Hindlimb muscle (tissue), 1 donor: ENCODE results near the gene DDX49. TPM values are rescaled to one million over a fixed set of nuclear protein-coding genes. Genes with fewer than 3 reads are reported as not detected.

ENCODE experiments used
- DNase-seq: peaks from one replicate; pipeline ENCODE4 v3.0.0-alpha.2; 2013
- polyA plus RNA-seq: library from polyadenylated mRNA; unstranded; fragments of 120-200 nt; gene quantifications from one replicate; pipeline ENCODE4 v1.2.1, GENCODE V29; 2013; ENCODE audit not compliant: insufficient read length

DDX49 gene, protein sequence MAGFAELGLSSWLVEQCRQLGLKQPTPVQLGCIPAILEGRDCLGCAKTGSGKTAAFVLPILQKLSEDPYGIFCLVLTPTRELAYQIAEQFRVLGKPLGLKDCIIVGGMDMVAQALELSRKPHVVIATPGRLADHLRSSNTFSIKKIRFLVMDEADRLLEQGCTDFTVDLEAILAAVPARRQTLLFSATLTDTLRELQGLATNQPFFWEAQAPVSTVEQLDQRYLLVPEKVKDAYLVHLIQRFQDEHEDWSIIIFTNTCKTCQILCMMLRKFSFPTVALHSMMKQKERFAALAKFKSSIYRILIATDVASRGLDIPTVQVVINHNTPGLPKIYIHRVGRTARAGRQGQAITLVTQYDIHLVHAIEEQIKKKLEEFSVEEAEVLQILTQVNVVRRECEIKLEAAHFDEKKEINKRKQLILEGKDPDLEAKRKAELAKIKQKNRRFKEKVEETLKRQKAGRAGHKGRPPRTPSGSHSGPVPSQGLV
- 40.2 TPM for polyA plus RNA-seq

DNA sequence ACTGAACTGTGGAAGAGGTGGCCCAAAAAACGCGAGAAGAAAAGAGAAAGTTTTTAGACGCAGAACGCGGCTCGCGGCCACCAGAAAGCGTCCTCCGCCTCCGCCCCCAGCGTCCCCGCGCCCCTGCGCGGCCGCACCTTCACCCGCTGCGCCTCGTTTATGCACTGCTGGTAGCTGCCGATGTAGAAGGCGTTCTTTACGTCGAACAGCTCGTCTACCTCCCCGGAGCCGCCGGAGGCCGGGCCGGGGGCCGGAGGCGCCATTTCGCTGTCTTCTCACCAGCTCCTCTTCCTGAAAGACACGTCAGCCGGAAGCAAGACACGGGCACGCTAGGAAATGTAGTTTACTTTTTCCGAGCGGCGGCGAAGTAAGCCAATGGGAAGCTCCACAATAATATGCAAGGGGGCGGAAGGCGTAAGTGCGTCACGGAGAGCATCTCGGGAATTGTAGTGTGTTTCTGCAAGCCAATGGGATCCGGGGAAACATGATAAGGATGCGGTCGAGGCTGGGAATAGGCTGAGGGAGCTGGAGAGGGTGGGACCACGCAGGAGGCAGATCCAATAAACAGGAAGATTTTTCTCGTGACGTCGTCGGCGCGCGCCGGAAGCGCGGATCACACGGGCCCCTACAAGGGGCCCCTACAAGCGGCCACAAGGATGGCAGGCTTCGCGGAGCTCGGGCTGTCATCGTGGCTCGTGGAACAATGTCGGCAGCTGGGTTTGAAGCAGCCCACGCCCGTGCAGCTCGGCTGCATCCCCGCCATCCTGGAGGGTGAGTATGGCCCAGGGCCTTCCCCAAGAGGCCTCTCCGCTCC lies at the start of gene DDX49, which contains the start of gene COPE:
TSS of gene DDX49 (plus strand) at position 630 of the 814 bp plus-strand sequence. CDS start at position 657, 27 bp downstream.
TSS of gene COPE (minus strand) at position 302 of the 814 bp plus-strand sequence. CDS start at position 263, 39 bp downstream.
- peak; percentile 100 for DNase-seq

DNA sequence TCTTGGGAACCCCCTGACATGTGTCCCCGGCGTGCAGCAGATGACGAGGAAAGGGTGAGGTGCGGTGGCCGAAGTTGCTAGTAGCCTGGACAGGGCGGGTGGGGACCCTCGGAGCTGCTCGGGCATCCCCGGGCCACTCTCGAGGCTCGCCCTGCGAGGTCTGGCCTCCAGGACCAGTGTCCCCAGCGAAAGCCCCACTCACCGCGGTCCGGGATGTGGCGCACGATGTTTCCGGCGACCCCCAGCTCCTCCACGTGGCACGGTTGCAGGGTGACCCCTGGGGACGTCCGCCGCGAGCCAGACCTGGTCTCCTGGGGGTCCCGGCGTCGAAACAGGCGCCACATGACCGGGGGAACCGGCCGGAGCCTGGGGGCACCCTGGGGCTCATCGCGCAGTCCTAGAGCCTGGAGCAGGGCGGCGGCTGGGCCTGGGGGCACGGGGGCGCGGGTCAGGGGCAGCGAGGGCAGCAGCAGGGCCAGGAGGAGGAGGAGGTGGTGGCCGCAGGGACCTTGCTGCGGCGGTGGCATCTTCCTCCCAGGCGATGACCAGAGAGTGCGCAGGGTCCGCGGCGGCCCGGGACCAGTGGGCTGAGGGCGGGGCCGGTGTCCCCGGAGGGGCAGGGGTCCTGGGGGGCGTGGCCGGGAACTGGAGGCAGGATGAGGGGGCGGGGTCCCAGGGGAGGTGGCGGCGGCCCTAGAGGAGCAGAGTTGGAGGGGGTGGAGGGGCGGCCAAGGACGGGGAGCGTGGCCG lies 49.6 kb upstream of the DDX49 start:
- DNase-seq: no peak

DNA sequence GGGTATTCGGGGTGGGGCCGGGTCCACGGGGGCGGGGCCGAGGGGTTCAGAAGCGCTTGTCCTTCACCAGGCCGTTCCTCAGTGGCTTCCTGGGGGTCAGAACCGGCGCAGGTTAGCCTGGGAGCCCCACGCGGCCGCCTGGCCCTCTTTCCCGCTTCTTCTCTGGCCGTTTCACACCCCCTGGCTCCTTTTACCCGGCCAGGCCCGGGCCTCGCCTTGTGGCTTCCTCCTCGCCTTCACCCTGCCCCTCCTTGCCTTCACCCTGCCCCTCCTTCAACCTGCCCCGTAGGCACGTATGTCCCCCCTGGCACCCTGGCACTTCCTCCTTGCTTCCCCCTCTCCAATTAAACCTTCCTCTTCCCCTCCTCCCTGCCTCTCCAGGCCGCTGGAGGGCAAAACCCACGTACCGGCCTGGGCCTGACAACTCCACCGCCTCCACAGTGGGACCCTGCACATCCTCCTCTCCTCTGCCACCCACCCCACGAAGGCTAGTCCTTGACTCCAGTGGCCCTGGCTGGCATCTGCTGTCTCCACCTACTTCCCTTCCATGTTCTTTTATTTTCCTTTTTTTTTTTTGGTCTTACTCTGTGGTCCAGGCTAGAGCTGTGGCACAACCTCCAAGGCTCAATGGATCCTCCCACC lies 48.9 kb upstream of the DDX49 start:
- DNase-seq: no peak

DNA sequence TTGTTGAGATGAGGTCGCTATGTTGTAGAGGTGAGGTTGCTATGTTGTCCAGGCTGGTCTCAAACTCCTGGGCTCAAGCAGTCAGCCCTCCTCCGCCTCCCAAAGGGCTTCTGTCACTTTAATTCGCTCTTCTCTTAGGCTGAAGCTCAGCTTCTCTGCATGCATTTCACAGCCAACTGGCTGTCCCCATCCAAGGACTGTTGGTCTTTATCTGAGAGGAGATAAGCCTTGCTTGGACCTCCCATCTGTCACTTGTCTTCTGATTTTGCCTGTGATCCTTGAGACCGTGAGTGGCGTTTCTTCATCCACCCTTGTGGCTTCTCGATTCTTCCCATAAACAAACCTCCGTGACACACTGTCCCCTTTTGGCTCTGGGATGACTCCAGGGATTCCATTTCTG lies 48.0 kb upstream of the DDX49 start:
- DNase-seq: no peak

DNA sequence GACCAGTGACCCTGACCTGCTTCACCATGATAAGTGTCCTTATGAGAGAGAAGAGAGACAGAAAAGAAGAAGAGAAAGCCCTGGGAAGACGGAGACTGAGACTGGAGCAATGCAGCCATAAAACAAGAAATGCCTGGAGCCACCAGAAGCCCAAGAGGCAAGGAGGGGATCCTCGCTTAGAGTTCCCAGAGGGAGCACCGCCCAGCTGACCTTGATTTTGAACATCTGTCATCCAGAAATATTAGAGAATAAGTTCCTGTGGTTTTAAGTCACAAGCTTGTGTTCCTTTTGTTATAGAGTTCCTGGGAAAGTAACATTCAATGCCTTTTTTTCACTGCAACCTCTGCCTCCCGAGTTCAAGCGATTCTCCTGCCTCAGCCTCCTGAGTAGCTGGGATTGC lies 43.8 kb upstream of the DDX49 start:
- DNase-seq: no peak

DNA sequence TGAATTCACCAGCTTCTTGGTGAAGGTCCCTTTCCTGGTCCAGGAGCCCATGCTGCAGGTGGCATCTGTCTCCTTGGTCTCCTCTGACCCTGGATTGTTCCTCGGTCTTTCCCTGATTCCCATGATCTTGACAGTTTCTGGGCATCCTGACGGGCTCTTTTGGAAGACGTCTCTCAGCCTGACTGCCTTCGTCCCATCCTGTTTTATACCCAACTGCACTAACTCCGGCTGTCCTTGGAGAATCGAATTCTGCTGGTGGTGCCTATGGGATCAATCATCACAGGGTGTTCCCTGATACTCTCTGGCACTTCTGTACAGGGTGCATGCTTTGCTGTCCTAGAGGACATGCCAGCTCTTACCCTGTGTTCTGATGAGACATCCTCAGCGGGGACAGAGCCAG lies 42.6 kb upstream of the DDX49 start:
- DNase-seq: no peak

DNA sequence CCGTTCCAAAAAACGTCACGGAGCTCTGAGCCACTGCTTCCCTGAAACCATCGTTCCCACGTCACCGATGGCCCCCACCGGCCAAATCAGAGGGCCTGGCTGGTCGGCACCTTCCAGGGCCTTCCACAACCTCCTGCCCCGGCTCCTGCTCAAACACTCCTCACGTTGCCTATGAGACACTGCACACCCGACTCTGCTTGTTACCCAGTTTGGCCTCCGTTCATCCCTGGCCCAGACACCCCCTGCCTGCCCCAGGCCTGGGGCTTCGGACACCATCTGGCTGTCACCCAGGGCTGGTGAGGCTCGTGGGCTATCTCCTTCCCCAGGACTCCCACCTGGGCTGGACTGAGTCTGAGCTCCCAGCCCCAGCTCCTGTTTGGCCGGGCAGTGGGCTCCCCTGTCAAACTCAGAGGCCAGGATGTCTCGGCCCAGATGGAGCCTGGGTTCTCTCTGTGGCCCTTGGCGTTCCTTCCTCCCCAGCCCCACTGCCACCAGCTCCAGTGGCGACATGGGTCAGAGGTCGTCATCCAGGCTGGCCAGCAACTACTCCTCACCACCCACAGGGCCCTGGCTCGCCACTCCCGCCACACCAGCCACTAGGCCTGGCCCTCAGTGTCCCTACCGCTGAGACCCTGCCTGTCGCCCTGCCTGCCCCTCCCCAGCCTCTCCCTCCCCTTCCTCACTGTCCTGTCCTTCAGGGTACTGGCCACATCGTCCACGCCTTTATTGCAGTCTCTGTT lies 41.3 kb upstream of the DDX49 start:
- DNase-seq: no peak

DNA sequence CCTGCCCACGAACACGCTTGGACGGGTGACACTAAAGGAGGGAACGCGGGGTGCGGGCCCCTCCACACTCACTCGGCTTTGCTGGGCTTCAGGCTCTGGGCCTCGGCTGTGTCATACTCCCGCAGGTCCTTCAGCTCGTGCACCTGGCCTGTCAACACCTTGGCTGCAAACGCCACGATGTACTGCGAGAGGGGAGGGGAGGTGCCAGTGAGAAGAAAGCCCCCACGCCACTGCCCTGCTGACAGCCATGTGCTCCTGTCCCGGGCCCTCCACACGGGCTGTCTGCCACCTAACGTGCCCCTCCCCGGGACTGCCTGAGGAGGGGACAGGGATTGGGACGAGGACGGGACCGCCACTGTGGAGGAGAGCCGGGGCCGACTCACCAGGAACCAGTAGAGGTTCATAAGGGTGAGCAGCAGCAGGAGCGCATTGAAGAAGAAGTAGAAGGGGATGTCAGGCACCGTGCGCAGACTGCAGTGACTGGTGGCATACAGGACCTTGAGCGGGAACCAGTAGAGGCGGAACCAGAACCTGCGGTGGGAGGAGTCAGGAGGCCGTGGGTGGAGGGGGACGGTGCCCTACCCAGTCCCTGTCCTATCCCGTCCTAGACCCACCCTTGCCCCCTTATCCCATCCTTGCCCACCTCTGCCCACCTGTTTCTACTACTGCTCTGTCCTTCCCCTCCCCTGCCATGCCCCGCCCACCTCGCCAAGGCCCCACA lies 40.5 kb upstream of the DDX49 start:
- DNase-seq: no peak

DNA sequence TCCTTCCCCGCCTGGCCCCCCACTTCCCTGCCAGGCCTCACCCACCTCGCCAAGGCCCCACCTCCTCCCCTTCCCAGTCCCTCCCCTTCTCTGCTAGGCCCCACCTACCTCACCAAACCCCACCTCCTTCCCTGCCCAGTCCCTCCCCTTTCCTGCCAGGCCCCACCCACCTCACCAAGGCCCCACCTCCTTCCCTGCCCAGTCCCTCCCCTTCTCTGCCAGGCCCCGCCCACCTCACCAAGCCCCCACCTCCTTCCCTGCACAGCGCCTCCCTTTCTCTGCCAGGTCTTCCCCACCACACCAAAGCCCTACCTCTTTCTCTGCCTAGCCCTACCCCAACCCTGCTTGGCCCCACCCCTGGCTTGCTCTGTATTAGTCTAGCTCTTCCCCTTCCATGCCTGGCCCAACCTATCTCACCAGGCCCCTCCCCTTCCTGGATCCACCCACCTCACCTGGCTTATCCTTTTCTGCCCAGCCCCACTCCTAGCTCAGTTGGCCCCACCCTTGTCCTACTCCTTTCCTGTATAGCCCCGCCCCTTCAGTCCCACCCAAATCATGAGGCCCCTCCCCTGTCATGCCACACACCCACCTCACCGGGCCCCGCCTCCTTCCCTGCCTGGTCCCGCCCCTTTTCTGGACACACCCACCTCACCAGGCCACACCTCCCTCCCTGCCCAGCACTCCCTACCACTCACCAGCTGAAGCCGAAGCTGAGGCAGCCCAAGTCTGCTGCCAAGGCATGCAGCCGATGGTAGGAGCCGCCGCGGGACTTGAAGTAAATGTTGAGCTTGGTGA lies 39.7 kb upstream of the DDX49 start:
- DNase-seq: no peak

DNA sequence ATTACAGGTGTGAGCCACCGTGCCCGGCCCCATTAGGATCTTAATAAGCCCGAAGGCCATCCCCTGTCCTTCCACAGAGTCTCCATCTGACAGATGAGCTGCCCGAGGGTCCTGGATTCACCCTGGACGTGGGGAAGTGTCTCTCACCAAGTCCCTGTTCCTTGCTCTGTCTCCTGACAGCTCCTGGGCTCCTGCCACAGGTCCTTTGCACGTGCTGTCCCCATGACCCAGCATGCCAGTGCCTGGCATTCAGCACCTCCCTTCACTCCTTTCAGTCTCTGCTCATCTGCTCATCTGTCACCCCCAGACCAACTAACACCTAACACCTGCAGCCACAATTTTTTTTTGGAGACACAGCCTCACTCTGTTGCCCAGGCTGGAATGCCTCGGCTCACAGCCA lies 38.0 kb upstream of the DDX49 start:
- no peak for DNase-seq

DNA sequence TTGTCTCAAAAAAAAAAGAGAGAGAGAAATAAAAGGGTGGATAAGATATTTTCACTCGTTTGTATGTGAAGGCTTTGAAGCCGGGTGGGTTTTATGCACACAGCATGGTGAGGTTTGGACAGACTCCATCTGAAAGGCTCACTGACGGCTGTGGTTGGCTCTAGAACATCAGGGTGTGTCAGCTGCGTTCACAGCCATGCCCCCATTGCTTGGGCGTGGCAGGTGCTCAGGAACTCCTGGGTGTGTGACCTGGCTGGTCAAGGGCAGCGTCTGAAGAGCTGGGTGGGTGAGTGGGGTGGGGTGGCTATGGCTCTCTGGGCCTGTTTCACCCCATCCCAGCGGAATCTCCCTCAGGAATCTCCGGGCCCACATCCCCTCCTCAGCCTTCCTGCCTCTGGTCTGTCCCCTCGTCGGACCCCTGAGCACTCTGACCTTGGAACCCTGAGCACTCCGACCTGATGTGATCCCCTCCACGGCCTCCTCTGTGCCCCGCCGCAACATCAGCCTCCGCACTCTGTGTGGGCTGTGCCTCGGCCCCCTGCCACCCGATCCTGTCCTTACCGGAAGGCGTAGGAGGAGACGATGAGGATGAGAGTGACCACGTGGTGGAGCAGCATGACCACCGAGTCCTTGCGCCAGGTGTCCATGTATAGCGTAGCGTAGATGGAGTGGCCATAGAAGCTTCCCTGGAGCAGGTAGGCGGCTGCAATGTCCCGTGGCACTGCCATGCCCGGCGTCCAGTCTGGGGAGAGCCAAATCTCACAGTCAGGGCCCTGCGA lies 35.8 kb upstream of the DDX49 start:
- no peak for DNase-seq

DNA sequence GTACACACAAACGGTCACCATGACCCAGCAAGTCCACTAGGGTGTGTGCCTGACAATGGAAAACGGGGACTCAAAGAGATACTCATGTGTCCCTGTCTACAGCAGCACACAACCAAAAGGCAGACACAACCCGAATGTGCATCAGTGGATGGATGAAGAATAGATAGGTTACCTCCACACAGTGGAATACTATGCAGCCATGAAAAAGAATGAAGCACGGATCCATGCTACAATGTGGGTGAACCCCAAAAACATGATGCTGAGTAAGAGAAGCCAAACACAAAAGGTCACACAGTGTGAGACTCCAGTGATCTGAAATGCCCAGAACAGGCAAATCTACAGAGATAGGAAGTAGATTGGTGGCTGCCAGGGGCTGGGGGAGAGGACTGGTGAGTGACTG lies 32.5 kb upstream of the DDX49 start:
- no peak for DNase-seq

DNA sequence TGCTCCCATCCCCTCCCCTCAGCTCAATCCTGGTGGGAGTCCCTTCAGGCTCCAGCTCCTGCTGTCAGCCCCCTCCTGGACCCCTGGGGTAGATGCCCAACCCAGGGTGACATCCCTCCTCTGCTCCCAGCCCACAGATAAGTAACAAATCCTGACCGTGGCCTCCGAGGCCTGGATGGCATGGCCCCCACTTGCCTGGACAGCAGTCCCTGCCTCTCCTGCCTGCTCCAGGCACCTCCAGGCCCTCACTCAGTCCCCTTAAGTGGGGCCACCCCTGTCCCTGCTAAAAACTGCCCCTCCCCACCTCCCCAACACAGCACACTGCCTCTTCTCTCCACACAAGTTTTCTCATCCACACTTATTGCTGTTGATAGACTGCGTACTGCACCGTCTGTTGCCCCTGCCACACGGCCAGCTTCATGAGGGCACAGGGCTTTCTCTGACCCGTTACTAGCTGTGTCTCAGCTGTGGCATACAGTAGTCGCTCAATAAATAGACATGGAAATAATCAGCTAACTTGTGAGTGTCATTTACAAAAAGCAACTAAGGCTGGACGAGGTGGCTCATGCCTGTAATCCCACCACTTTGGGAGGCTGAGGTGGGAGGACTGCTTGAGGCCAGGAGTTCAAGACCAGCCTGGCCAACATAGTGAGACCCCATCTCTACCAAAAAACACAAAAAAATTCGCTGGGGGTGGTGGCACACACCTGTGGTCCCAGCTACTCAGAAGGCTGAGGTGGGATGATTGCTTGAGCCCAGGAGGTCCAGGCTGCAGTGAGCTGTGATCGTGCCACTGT lies 29.4 kb upstream of the DDX49 start:
- no peak for DNase-seq

DNA sequence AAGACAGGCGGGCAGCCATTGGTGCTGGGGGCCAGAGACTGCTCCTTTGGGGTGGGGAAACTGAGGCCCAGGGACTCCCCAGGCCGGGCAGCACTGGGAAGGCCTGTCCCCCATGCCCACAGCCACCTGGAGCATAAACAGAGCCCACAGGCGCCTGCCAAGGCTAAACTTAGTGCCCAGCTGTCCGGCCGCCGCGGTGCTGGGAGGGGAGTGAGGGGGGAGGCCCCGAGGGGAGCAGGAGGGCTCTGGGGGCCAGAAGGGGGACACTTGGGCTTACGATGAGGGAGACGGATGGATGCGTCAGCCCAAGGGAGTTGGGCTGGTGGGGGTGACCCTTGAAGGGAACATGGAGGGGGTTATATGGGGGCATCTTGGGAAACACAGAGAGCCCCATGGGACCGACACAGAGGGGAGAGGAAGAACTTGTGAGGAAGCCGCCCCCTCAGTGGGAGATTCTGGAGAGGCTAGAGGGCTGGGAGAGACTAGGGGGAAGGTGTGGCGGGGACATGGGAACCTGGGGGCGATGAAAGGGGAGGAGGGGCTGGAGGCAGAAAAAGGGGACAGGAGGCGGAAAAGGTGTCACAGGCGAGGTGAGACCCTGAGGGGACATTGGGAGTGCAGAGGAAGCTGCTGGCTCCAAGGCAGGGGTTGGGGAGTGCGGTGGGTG lies 25.8 kb upstream of the DDX49 start:
- no peak for DNase-seq

DNA sequence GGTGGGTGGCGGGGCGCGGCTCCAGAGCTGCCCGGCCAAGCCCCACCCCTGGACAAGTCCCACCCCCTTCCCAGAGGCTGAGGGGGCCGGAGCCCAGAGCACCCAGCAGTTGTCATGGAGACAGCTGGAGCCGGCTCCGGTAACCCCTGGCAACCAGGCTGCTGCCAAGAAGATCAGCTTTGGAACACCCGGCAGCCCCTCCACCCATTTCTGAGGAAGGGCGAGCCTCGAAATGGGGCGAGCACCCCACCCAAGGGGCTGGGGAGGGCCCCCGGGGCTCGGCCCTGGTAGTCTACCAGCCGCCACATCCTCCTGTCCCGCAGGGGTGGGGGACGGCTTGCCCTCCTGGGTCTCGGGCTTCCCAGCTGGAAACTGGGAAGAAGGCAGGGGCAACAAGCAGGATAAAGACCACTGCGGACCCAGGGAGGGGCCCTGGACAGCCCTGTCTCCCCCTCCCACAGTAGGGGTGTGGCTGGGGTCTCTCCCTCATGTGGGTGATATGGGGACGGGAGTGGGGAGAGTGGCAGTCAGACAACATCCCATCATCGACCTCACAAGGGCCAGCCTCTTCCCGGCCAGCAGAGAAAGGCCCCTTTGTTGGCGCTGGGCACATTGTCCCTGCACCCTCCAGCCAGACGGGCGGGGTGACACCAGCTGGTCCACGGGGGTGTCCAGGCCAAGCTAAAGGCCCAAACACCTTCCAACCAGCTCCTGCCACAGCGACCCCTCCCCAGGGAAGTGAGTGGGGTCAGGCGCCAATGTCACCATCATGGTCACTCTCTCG lies 25.1 kb upstream of the DDX49 start:
- DNase-seq: peak; percentile 83

DNA sequence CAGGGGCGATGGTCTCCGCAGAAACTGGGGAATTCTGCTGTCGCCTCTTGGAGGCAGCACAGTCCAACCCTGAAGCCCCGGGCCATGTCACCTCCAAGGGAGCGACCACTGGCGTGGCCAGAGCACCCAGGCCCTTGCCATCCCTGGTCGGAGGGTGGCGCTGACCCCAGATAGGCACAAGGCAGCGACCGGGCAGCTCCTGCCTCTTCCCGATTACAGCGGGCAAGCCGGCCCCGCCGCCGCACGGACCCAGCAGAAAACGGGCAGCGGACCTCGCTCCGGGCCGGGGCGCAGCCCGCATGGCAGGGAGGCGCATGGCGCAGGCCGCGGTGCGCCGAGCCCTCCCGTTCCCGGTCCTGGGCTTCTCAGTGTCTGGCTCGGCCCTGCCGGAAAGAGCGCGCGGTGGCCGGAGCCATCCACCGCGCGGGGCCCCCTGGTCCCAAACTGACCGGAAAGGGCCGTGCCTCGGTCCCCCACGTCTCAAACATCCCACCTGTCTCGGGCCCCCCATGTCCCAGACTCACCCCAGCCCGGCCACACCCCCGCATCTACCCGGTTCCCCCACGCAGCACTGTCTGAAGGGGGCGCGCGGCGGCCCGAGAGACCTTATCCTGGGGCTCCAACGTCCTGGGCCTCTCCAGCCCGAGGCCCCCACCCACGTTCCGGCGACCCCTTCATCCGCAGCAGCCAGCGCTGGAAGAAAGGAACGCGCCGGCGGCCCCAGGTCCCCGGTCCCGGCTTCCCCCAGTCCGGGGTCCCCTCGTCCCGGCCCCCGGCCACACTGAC lies 24.3 kb upstream of the DDX49 start:
- DNase-seq: peak; percentile 46
